PC-9 (cell line): ENCODE data around the gene NBEA. TPM values are rescaled to one million over a fixed set of nuclear protein-coding genes. Genes with fewer than 3 reads are reported as not detected.

ENCODE experiments used
- BruUV-seq: library from RNA; stranded (reverse); fragments of 400-500 nt; replicated peaks from 2 replicates; lab custom pipeline; 2021; lab: Mats Ljungman, UMichigan
- CTCF ChIA-PET: fragments of 300-600 bp; sonication (Branson Sonifier 250); formaldehyde crosslinking; loops from one replicate; lab custom pipeline; 2022; ENCODE audit warnings: antibody characterized with exemption; lab: Charles Lee
- POLR2A ChIA-PET: fragments of 300-600 bp; sonication (Branson Sonifier 250); formaldehyde crosslinking; loops from one replicate; lab custom pipeline; 2022; ENCODE audit warnings: antibody characterized with exemption; ENCODE audit not compliant: unreplicated experiment; lab: Charles Lee
- DNase-seq, 2 experiments: peaks; one replicate each; pipeline versions ENCODE4 v3.0.0 to v3.0.0-alpha.2; 2015 to 2022; ENCODE audit warnings: mixed read lengths in 1 of 2
- H2AFZ ChIP-seq: fragments of 200-600 bp; sonication (generic); 2 replicates; pipeline ENCODE4 v1.8.1; 2017; ENCODE audit warnings: antibody characterized with exemption
- H3F3A ChIP-seq: fragments of 200-600 bp; sonication (generic); 2 replicates; pipeline ENCODE4 v1.8.1; 2017; ENCODE audit warnings: antibody characterized with exemption, mild to moderate bottlenecking, low read depth; ENCODE audit not compliant: insufficient read depth
- H3K27ac ChIP-seq: fragments of 200-600 bp; sonication (generic); 2 replicates; pipeline ENCODE4 v1.6.1; 2016; ENCODE audit warnings: mixed run types
- H3K27me3 ChIP-seq: fragments of 200-600 bp; sonication (generic); 2 replicates; pipeline ENCODE4 v1.6.1; 2016; ENCODE audit warnings: low read depth, mixed run types; ENCODE audit not compliant: insufficient read depth
- H3K36me3 ChIP-seq: fragments of 200-600 bp; sonication (generic); 2 replicates; pipeline ENCODE4 v1.6.1; 2016; ENCODE audit warnings: low read depth, mixed run types
- H3K4me1 ChIP-seq: fragments of 200-600 bp; sonication (generic); replicated peaks from 2 replicates; pipeline ENCODE4 v1.6.1; 2016; ENCODE audit warnings: mixed run types; ENCODE audit not compliant: insufficient read depth
- H3K4me2 ChIP-seq: fragments of 200-600 bp; sonication (generic); 2 replicates; pipeline ENCODE4 v1.6.1; 2017; ENCODE audit warnings: mixed run types
- H3K4me3 ChIP-seq: fragments of 200-600 bp; sonication (generic); 2 replicates; pipeline ENCODE4 v1.6.1; 2016; ENCODE audit warnings: mixed run types
- H3K79me2 ChIP-seq: fragments of 200-600 bp; sonication (generic); 2 replicates; pipeline ENCODE4 v1.6.1; 2017; ENCODE audit warnings: low read depth, mixed run types
- H3K9me2 ChIP-seq: fragments of 200-600 bp; sonication (generic); 2 replicates; pipeline ENCODE4 v1.8.1; 2017; ENCODE audit warnings: mild to moderate bottlenecking; ENCODE audit not compliant: insufficient read depth
- H3K9me3 ChIP-seq: fragments of 200-600 bp; sonication (generic); 2 replicates; pipeline ENCODE4 v1.8.1; 2016; ENCODE audit warnings: low read depth; ENCODE audit not compliant: insufficient read depth
- H4K20me1 ChIP-seq: fragments of 200-600 bp; sonication (generic); 2 replicates; pipeline ENCODE4 v1.8.1; 2017; ENCODE audit not compliant: insufficient read depth
- CTCF ChIP-seq: fragments of 200-600 bp; sonication (generic); conservative IDR thresholded peaks from 2 replicates; pipeline ENCODE4 v1.6.1; 2017; ENCODE audit warnings: mixed run types, antibody characterized with exemption, mild to moderate bottlenecking, moderate library complexity
- EZH2 ChIP-seq: fragments of 200-600 bp; sonication (generic); IDR thresholded peaks from 2 replicates; pipeline ENCODE4 v1.8.0; 2017; ENCODE audit warnings: antibody characterized with exemption, low read depth
- intact Hi-C: fragments of 100-400 bp; cut with micrococcal nuclease; formaldehyde crosslinking; loops from one replicate; pipeline ENCODE4 v1.10.0; 2022; ENCODE audit not compliant: unreplicated experiment
- total RNA-seq: library from RNA; stranded (reverse); gene quantifications from 2 replicates; pipeline ENCODE4 v1.2.3, GENCODE V29; 2021

Gene NBEA
- total RNA-seq, 1 experiment from 2014 or later: 4.0 TPM

DNA sequence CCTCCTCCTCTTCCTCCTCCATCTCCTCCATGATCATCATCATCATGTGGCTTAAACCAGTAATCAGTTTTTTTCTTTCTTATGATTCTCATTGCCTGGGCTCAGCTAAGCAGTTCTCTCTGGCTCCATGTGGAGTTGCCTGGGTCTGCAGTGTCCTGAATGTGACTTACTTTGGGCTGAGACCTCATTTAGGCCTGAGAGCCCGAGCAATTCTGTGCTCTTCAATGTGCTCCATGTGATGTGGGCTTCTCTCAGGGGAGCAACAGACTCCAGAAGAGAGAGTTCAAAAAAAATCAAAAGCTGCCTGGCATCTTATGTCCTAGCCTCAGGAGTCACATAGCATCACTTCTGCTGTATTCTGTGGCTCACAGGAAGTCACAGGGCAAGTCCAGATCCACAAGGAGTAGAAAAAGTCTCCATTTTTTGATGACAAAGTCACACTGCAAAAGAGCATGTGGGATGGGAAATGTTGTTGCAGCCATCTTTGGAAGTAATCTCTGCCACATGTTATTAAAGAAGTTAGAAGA, 405.7 kb downstream of the NBEA start:
- Histone ChIP-seq H3K27me3 (no peaks in the 10 kb centered on the region), H3K36me3 (no peaks in the 10 kb centered on the region), H4K20me1 (no peaks in the 10 kb centered on the region), H3F3A (0 out of 2 replicates have a peak, but pooled peaks cover 8% of the 10 kb centered on the region), H3K4me3 (no peak overlapping the region), H3K27ac (no peak overlapping the region), H3K4me2 (no peak overlapping the region), H3K79me2 (no peaks in the 10 kb centered on the region), H2AFZ (no peak overlapping the region), H3K9me2 (no peaks in the 10 kb centered on the region), H3K9me3 (no peaks in the 10 kb centered on the region), H3K4me1 (peaks cover 17% of the 10 kb centered on the region)
- ChIA-PET CTCF (no interaction called here), POLR2A (no interaction called here)
- DNase-seq: no peak
- no TSS peak for BruUV-seq
- no peak for TF ChIP-seq CTCF
- TF ChIP-seq EZH2: no peak
- intact Hi-C loops: no loop called here

GRCh38 chr13:35349052-35349451, 407.0 kb downstream of the NBEA start:
- Histone ChIP-seq H3K4me2 (peak overlapping the region; percentile 58), H3K4me3 (no peak overlapping the region), H3F3A (0 out of 2 replicates have a peak, but pooled peaks cover 8% of the 10 kb centered on the region), H3K27ac (peak overlapping the region; percentile 63), H3K9me2 (no peaks in the 10 kb centered on the region), H3K4me1 (peaks cover 17% of the 10 kb centered on the region), H3K79me2 (no peaks in the 10 kb centered on the region), H3K27me3 (no peaks in the 10 kb centered on the region), H3K9me3 (no peaks in the 10 kb centered on the region), H4K20me1 (no peaks in the 10 kb centered on the region), H3K36me3 (no peaks in the 10 kb centered on the region), H2AFZ (no peak overlapping the region)
- intact Hi-C loops: no loop called here
- no peak for TF ChIP-seq EZH2
- DNase-seq: no peak
- ChIA-PET POLR2A (no interaction called here), CTCF (no interaction called here)
- BruUV-seq: no TSS peak

GRCh38 chr13:35349673-35350278, 407.7 kb downstream of the NBEA start:
- Histone ChIP-seq H3K27ac (peak overlapping the region; percentile 63), H3K36me3 (no peaks in the 10 kb centered on the region), H3F3A (0 out of 2 replicates have a peak, but pooled peaks cover 8% of the 10 kb centered on the region), H3K4me2 (peak overlapping the region; percentile 58), H3K79me2 (no peaks in the 10 kb centered on the region), H3K27me3 (no peaks in the 10 kb centered on the region), H2AFZ (no peak overlapping the region), H3K9me2 (no peaks in the 10 kb centered on the region), H3K4me1 (peaks cover 17% of the 10 kb centered on the region), H3K9me3 (no peaks in the 10 kb centered on the region), H4K20me1 (no peaks in the 10 kb centered on the region), H3K4me3 (no peak overlapping the region; the same call in 1 of the 2 replicates)
- POLR2A ChIA-PET: interaction anchor here (0.6 kb wide), 1 partner anchor 365 kb away, joined by 5 read pairs; no protein-coding TSS in a partner anchor
- BruUV-seq: no TSS peak
- CTCF ChIA-PET: no interaction called here
- DNase-seq: peak; percentile 4 to 86
- TF ChIP-seq CTCF: no peak
- no peak for TF ChIP-seq EZH2
- intact Hi-C loops: no loop called here
